Keratinocyte (primary cell): ENCODE results near the gene MYDGF.

Source experiments
- CTCF ChIP-seq, 3 experiments: IDR thresholded peaks in 1 of 3; conservative IDR thresholded peaks in 1 of 3; optimal IDR thresholded peaks in 1 of 3; 2 replicates in 2 of 3; 3 replicates in 1 of 3; pipeline versions ENCODE3 to v1.5.1; 2011; ENCODE audit warnings: low read length in 3 of 3, mild to moderate bottlenecking in 3 of 3, moderate library complexity in 2 of 3, control low read depth in 1 of 3, inconsistent platforms in 1 of 3; ENCODE audit not compliant: insufficient read depth in 2 of 3; ENCODE audit errors: extremely low read depth in 1 of 3
- EZH2 ChIP-seq: IDR thresholded peaks from one replicate; pipeline ENCODE4 v1.6.1; 2012; ENCODE audit warnings: inconsistent platforms, mild to moderate bottlenecking, low read length, moderate library complexity

DNA sequence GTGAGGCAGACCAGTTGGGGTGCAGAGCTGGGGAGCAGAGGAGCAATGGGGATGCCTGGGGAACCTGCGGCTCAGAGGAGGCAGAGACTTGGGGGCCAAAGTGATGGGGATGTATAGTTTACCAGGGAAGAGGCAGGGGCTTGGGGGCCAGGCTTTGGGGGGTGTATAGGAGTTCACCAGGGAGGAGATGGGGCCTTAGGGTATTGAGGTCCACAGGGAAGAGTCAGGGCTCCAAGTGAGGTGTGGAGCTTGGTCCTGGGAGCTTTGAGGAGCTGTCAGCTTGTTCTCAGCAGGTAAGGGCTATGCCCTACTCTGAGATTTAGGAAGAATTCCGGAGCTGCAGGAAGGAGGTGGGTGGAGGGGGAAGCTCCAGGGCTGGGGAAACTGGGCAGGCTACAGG lies 20.0 kb downstream of the MYDGF start:
- TF ChIP-seq CTCF (optimal IDR thresholded peaks at IDR 0.05 in 1 of 3, IDR thresholded peaks at IDR 0.05 in 1 of 3, conservative IDR thresholded peaks at IDR 0.05 in 1 of 3; ENCODE audit: extremely low read depth in 1 of 3, insufficient read depth in 2 of 3, low read length in 3 of 3): no peak
- no peak for TF ChIP-seq EZH2
